ENCODE measurements around the gene CERS3.

The CERS3 gene

DNA sequence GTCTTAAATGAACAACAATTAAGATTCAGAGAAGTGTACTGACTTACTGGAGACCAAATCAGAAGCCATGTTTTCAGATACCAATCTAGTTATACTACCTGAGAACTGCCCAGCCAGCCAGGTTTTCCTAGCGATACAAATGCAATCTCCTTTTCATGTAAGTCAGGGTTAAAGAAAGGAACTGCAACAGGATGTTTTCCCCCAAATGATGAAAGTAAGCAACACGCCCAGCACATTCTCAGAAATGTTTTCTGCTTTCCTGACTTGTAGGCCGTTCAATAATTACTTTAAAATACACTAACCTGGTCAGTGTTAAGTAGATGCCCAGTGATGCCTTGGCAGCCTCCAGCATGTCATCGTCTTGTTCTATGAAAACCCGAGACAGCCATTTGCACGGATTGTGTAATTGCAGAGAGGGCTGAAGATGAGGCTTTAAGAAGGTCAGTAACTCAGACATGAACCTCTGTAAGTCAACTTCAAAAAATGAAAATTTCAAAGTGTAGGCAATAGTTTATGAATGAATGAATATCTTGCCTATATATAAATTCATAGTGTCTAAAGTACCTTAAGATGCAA is 42.9 kb upstream of the CERS3 start:
- H3K9me3 ChIP-seq (ENCODE audit: insufficient read depth, low read length, severe bottlenecking) = no peaks in the 10 kb centered on the region
- H3K4me3 ChIP-seq (ENCODE audit: low read depth in 1 of 2, low read length in 2 of 2) = no peak overlapping the region
- no peaks in the 10 kb centered on the region for H3K79me2 ChIP-seq (ENCODE audit: insufficient read depth, low read length)
- no peak for TF ChIP-seq EZH2 (IDR thresholded peaks at IDR 0.05; ENCODE audit: borderline replicate concordance, low read depth, low read length, severe bottlenecking)
- TF ChIP-seq, protein P1, sequence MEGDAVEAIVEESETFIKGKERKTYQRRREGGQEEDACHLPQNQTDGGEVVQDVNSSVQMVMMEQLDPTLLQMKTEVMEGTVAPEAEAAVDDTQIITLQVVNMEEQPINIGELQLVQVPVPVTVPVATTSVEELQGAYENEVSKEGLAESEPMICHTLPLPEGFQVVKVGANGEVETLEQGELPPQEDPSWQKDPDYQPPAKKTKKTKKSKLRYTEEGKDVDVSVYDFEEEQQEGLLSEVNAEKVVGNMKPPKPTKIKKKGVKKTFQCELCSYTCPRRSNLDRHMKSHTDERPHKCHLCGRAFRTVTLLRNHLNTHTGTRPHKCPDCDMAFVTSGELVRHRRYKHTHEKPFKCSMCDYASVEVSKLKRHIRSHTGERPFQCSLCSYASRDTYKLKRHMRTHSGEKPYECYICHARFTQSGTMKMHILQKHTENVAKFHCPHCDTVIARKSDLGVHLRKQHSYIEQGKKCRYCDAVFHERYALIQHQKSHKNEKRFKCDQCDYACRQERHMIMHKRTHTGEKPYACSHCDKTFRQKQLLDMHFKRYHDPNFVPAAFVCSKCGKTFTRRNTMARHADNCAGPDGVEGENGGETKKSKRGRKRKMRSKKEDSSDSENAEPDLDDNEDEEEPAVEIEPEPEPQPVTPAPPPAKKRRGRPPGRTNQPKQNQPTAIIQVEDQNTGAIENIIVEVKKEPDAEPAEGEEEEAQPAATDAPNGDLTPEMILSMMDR (IDR thresholded peaks at IDR 0.05; ENCODE audit: borderline replicate concordance, extremely low read depth, low read length, poor library complexity, severe bottlenecking) = no peak
- no peaks in the 10 kb centered on the region for H3K27me3 ChIP-seq (ENCODE audit: insufficient read depth, low read length, poor library complexity)
- no peak overlapping the region for H3K27ac ChIP-seq (ENCODE audit: low read length)
- no peaks in the 10 kb centered on the region for H4K20me1 ChIP-seq (ENCODE audit: insufficient read depth, low read length)
- no peak overlapping the region for H2AFZ ChIP-seq (ENCODE audit: low read depth, low read length)
- no peak overlapping the region for H3K4me2 ChIP-seq (ENCODE audit: insufficient read depth, low read length)
- peaks cover 40% of the 10 kb centered on the region for H3K36me3 ChIP-seq (ENCODE audit: insufficient read depth, low read length)
- no peak for DNase-seq
- H3K4me1 ChIP-seq (ENCODE audit: insufficient read depth, low read length) = no peaks in the 10 kb centered on the region
- ATAC-seq (ENCODE audit: insufficient read depth, low read depth) = no peak
- no peak overlapping the region for H3K9ac ChIP-seq (ENCODE audit: low read depth, low read length)

GRCh38 chr15:100570735-100571313 is 42.1 kb upstream of the CERS3 start:
- no peaks in the 10 kb centered on the region for H4K20me1 ChIP-seq (ENCODE audit: insufficient read depth, low read length)
- H3K9me3 ChIP-seq (ENCODE audit: insufficient read depth, low read length, severe bottlenecking) = no peaks in the 10 kb centered on the region
- H3K4me3 ChIP-seq (ENCODE audit: low read depth in 1 of 2, low read length in 2 of 2) = no peak overlapping the region
- H3K4me2 ChIP-seq (ENCODE audit: insufficient read depth, low read length) = no peak overlapping the region
- H3K36me3 ChIP-seq (ENCODE audit: insufficient read depth, low read length) = peaks cover 41% of the 10 kb centered on the region
- ATAC-seq (ENCODE audit: insufficient read depth, low read depth) = no peak
- H3K27ac ChIP-seq (ENCODE audit: low read length) = no peak overlapping the region
- TF ChIP-seq, protein P1 (IDR thresholded peaks at IDR 0.05; ENCODE audit: borderline replicate concordance, extremely low read depth, low read length, poor library complexity, severe bottlenecking) = no peak
- TF ChIP-seq EZH2 (IDR thresholded peaks at IDR 0.05; ENCODE audit: borderline replicate concordance, low read depth, low read length, severe bottlenecking) = no peak
- H3K9ac ChIP-seq (ENCODE audit: low read depth, low read length) = no peak overlapping the region
- H2AFZ ChIP-seq (ENCODE audit: low read depth, low read length) = no peak overlapping the region
- no peaks in the 10 kb centered on the region for H3K4me1 ChIP-seq (ENCODE audit: insufficient read depth, low read length)
- no peaks in the 10 kb centered on the region for H3K27me3 ChIP-seq (ENCODE audit: insufficient read depth, low read length, poor library complexity)
- DNase-seq = no peak
- H3K79me2 ChIP-seq (ENCODE audit: insufficient read depth, low read length) = no peaks in the 10 kb centered on the region

DNA sequence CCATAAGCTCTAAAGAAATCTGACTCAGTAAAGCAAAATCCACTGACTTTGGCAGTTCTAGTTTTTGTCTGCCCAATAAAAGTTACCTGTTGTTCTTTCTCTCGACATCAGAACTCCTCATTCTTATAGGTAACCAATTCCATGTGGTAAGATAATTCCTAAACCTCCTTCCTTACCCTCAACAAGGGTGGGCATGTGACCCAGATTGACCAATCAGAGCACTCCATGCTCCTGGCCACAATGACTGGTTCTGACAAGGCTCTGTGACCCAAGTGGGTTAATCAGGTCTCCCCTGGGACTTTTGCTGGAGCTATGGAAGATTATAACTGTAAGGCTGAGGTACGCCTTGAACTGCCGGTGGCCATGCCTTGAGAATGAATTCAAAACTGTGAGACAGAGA is 41.5 kb upstream of the CERS3 start:
- Histone ChIP-seq H3K27me3 (ENCODE audit: insufficient read depth, low read length, poor library complexity) (no peaks in the 10 kb centered on the region), H3K4me1 (ENCODE audit: insufficient read depth, low read length) (no peaks in the 10 kb centered on the region), H2AFZ (ENCODE audit: low read depth, low read length) (no peak overlapping the region), H3K27ac (ENCODE audit: low read length) (no peak overlapping the region), H3K4me2 (ENCODE audit: insufficient read depth, low read length) (no peak overlapping the region), H3K79me2 (ENCODE audit: insufficient read depth, low read length) (no peaks in the 10 kb centered on the region), H3K9me3 (ENCODE audit: insufficient read depth, low read length, severe bottlenecking) (no peaks in the 10 kb centered on the region), H4K20me1 (ENCODE audit: insufficient read depth, low read length) (no peaks in the 10 kb centered on the region), H3K9ac (ENCODE audit: low read depth, low read length) (no peak overlapping the region), H3K36me3 (ENCODE audit: insufficient read depth, low read length) (peaks cover 41% of the 10 kb centered on the region), H3K4me3 (ENCODE audit: low read depth in 1 of 2, low read length in 2 of 2) (no peak overlapping the region)
- ATAC-seq (ENCODE audit: insufficient read depth, low read depth) (no peak), DNase-seq (no peak)
- no peak for TF ChIP-seq EZH2 (IDR thresholded peaks at IDR 0.05; ENCODE audit: borderline replicate concordance, low read depth, low read length, severe bottlenecking)
- TF ChIP-seq, protein P1 (IDR thresholded peaks at IDR 0.05; ENCODE audit: borderline replicate concordance, extremely low read depth, low read length, poor library complexity, severe bottlenecking) = no peak

Data from DND-41 (cell line).